Measurements from ENCODE around the gene DCP1A.

The DCP1A gene

DNA sequence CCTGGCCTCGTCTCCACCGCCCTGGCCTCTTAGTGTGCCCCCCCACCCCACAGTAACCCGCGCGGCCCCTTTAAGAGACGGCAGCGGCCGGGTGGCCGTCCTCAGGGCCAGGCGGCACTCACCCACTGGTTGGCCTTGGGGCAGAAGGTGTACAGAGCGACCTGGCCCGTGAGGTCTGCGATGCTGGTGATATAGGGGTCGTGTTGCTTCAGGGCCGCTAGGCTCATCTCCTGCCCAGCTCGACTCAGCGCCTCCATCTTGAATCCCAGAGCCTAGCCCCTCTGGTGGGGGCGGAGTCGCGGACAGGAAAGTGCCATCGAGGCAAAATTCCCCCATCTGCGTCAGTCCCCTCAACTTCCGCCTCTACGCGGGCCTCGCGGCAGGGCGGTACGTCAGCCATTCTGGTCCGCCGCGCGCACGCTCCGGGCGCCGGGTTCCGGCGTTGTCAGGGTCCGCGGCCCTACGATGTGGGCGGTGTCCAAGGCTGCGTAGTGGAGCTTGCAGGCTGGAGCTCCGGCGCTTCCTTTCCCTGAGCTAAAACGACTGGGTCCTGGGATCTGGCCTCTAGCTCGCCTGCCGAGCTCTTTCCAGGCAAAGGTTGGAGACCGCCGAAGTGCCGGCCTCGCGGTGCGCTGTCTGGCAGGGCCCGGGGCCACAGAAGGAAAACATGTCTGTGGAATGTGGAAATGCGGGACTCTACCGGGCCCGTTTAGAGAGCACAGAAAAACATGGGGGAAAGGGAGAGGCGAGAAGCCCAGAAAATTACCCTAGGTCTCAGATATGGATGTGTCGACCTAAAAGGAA, at the start of gene DCP1A:
DCP1A (minus strand) TSS at position 283 of the 804 bp plus-strand sequence; CDS start at position 257, 26 bp downstream.
- H4K20me1 ChIP-seq (ENCODE audit: insufficient read depth, low read length): 0 out of 2 replicates have a peak, but pooled peaks cover 5% of the 10 kb centered on the region
- H3K36me3 ChIP-seq (replicated peaks; ENCODE audit: low read depth, low read length): peaks cover 16% of the 10 kb centered on the region
- peak within 1 kb of the TSS; percentile 95 for H3K9ac ChIP-seq (ENCODE audit: low read length)
- peak within 1 kb of the TSS; percentile 64 for H3K27ac ChIP-seq (ENCODE audit: low read length)
- H3K9me3 ChIP-seq (ENCODE audit: insufficient read depth, low read length): no peaks in the 10 kb centered on the region
- no peaks in the 10 kb centered on the region for H3K27me3 ChIP-seq (ENCODE audit: low read depth, low read length)
- peaks cover 50% of the 10 kb centered on the region for H3K79me2 ChIP-seq (ENCODE audit: low read length)
- TF ChIP-seq, protein P1, sequence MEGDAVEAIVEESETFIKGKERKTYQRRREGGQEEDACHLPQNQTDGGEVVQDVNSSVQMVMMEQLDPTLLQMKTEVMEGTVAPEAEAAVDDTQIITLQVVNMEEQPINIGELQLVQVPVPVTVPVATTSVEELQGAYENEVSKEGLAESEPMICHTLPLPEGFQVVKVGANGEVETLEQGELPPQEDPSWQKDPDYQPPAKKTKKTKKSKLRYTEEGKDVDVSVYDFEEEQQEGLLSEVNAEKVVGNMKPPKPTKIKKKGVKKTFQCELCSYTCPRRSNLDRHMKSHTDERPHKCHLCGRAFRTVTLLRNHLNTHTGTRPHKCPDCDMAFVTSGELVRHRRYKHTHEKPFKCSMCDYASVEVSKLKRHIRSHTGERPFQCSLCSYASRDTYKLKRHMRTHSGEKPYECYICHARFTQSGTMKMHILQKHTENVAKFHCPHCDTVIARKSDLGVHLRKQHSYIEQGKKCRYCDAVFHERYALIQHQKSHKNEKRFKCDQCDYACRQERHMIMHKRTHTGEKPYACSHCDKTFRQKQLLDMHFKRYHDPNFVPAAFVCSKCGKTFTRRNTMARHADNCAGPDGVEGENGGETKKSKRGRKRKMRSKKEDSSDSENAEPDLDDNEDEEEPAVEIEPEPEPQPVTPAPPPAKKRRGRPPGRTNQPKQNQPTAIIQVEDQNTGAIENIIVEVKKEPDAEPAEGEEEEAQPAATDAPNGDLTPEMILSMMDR (IDR thresholded peaks at IDR 0.05; ENCODE audit: low read depth, low read length): no peak
- no peak for TF ChIP-seq EZH2phosphoT487 (IDR thresholded peaks at IDR 0.05; ENCODE audit: low read depth)
- H3K4me3 ChIP-seq (ENCODE audit: low read length): peak within 1 kb of the TSS; percentile 91
- H3K4me1 ChIP-seq (ENCODE audit: low read length): peaks cover 15% of the 10 kb centered on the region
- H2AFZ ChIP-seq (ENCODE audit: low read depth, low read length): peak within 1 kb of the TSS; percentile 98
- peak within 1 kb of the TSS; percentile 92 for H3K4me2 ChIP-seq (ENCODE audit: low read length)

DNA sequence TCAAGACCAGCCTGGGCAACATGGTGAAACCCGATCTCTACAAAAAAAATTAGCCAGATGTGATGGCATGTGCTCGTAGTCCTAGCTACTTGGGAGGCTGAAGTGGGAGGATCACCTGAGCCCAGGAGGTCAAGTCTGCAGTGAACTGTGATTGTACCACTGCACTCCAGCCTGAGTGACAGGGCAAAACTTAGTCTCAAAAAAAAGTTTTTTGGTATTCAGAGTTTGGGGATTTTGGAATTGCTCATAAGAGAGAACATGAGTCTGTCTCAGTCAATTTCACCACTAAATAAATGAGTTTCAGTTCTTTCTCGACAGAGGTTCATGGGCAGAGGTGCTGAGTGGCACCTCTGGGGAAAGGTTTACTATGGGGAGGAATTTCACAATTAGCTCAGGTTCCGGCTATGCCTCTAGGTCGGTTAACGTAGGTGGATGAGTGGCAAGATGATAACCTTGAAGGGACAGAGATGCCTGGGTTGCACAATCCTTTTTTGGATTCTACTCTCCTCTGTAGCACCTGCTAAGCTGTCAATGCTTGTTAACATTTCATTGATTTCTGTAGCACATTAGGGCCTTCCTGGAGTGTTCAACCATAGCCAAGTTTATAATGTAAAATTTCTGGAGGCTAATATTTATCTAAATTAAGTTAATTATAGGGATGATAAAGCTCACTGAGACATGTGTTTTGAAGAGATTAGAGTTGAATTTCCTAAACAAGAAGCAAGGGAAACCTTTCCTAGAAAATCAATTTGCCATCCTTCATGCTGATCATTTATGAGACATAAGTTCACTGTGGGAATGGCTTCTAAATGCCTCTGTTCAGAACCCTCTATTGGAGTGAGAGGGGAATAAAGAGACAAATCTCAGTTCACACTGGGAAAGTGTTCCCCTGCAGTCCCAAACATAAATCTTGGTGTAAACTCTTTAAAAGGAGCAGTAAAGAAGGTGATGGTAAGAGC, 37.4 kb upstream of the DCP1A start:
- no peak overlapping the region for H3K9ac ChIP-seq (ENCODE audit: low read length)
- no peaks in the 10 kb centered on the region for H3K36me3 ChIP-seq (replicated peaks; ENCODE audit: low read depth, low read length)
- peak overlapping the region; percentile 38 for H3K4me2 ChIP-seq (ENCODE audit: low read length)
- peaks cover 4% of the 10 kb centered on the region; the same call in 1 of the 2 replicates for H3K27me3 ChIP-seq (ENCODE audit: low read depth, low read length)
- no peak overlapping the region for H3K4me3 ChIP-seq (ENCODE audit: low read length)
- H2AFZ ChIP-seq (ENCODE audit: low read depth, low read length): no peak overlapping the region
- H3K79me2 ChIP-seq (ENCODE audit: low read length): no peaks in the 10 kb centered on the region
- H3K27ac ChIP-seq (ENCODE audit: low read length): peak overlapping the region; percentile 12; the same call in 1 of the 2 replicates
- no peaks in the 10 kb centered on the region for H4K20me1 ChIP-seq (ENCODE audit: insufficient read depth, low read length)
- H3K9me3 ChIP-seq (ENCODE audit: insufficient read depth, low read length): no peaks in the 10 kb centered on the region
- TF ChIP-seq, protein P1 (IDR thresholded peaks at IDR 0.05; ENCODE audit: low read depth, low read length): no peak
- no peak for TF ChIP-seq EZH2phosphoT487 (IDR thresholded peaks at IDR 0.05; ENCODE audit: low read depth)
- H3K4me1 ChIP-seq (ENCODE audit: low read length): peaks cover 16% of the 10 kb centered on the region

- Histone ChIP-seq H3K27ac (ENCODE audit: low read length) (no peak overlapping the region), H3K9me3 (ENCODE audit: insufficient read depth, low read length) (no peaks in the 10 kb centered on the region), H2AFZ (ENCODE audit: low read depth, low read length) (no peak overlapping the region), H3K4me1 (ENCODE audit: low read length) (peaks cover 16% of the 10 kb centered on the region), H4K20me1 (ENCODE audit: insufficient read depth, low read length) (no peaks in the 10 kb centered on the region), H3K9ac (ENCODE audit: low read length) (no peak overlapping the region), H3K4me3 (ENCODE audit: low read length) (no peak overlapping the region), H3K36me3 (replicated peaks; ENCODE audit: low read depth, low read length) (no peaks in the 10 kb centered on the region), H3K79me2 (ENCODE audit: low read length) (no peaks in the 10 kb centered on the region), H3K27me3 (ENCODE audit: low read depth, low read length) (no peaks in the 10 kb centered on the region), H3K4me2 (ENCODE audit: low read length) (no peak overlapping the region)
- TF ChIP-seq, protein P1 (IDR thresholded peaks at IDR 0.05; ENCODE audit: low read depth, low read length): no peak
- no peak for TF ChIP-seq EZH2phosphoT487 (IDR thresholded peaks at IDR 0.05; ENCODE audit: low read depth)
Measured at GRCh38 chr3:53382106-53382505, 34.8 kb upstream of the DCP1A start.

GRCh38 chr3:53380306-53380705, 33.0 kb upstream of the DCP1A start:
- Histone ChIP-seq H3K27ac (ENCODE audit: low read length) (no peak overlapping the region), H3K4me2 (ENCODE audit: low read length) (no peak overlapping the region), H2AFZ (ENCODE audit: low read depth, low read length) (no peak overlapping the region)

More at GRCh38 chr3:53380306-53380705, 33.0 kb upstream of the DCP1A start:
- no peaks in the 10 kb centered on the region for H3K27me3 ChIP-seq (ENCODE audit: low read depth, low read length)
- no peaks in the 10 kb centered on the region for H3K79me2 ChIP-seq (ENCODE audit: low read length)
- peaks cover 16% of the 10 kb centered on the region for H3K4me1 ChIP-seq (ENCODE audit: low read length)
- no peaks in the 10 kb centered on the region for H3K9me3 ChIP-seq (ENCODE audit: insufficient read depth, low read length)
- no peaks in the 10 kb centered on the region for H4K20me1 ChIP-seq (ENCODE audit: insufficient read depth, low read length)
- no peaks in the 10 kb centered on the region for H3K36me3 ChIP-seq (replicated peaks; ENCODE audit: low read depth, low read length)
- H3K4me3 ChIP-seq (ENCODE audit: low read length): no peak overlapping the region
- no peak overlapping the region for H3K9ac ChIP-seq (ENCODE audit: low read length)
- no peak for TF ChIP-seq EZH2phosphoT487 (IDR thresholded peaks at IDR 0.05; ENCODE audit: low read depth)
- TF ChIP-seq, protein P1 (IDR thresholded peaks at IDR 0.05; ENCODE audit: low read depth, low read length): no peak
